Glomerular visceral epithelial cell (primary cell): ENCODE data around the gene MSI1.
A peak's percentile ranks its signal among the peaks of the same experiment; 100 is the strongest.
"Not testable (repeated sequence)": the region's sequence is repeated elsewhere in the genome, so short reads cannot be mapped to it uniquely, and the experiment has no call there.

Source experiments
- DNase-seq: peaks from one replicate; pipeline ENCODE4 v3.0.0-alpha.2; 2016; ENCODE audit errors: extremely low spot score

Gene MSI1

DNA sequence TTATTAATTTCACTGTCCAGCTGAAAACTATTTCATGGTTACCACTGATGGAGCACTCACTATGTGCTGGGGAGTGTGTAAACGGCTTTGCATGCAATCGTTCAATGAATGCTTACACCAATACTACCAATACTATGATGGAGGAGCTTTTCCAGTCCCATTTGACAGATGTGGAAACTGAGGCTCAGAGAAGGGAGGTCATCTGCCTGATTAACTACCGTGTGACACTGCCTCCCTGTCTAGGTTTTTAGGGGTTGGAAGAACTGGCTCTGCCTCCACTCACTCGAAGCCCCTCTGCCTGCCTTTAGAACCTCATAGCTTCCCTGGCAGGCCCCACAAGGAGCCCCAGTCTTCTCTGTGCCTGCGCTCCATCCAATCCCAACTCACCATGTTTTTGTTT, 11.9 kb downstream of the MSI1 start:
- DNase-seq: no peak

DNA sequence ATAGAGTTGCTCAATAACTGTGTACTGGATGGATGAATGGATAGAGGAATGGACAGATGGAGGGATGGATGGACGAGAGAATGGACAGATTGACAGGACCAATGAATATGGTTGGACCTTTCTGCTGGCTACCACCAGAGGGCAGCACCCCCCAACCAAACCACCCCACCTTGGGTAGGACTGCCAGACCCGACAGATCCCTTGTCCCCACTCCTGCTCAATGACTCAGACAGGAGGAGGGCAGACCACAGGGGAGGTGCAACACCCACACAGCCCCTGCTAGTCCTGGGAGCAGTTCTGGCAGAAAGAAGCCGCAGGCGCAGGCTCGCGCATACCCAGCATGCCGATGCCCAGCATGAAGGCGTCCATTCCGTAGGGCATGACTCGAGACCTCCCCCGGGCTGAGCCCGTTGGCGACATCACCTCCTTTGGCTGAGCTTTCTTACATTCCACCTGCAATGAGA, 12.4 kb downstream of the MSI1 start:
- DNase-seq: peak; percentile 96

DNA sequence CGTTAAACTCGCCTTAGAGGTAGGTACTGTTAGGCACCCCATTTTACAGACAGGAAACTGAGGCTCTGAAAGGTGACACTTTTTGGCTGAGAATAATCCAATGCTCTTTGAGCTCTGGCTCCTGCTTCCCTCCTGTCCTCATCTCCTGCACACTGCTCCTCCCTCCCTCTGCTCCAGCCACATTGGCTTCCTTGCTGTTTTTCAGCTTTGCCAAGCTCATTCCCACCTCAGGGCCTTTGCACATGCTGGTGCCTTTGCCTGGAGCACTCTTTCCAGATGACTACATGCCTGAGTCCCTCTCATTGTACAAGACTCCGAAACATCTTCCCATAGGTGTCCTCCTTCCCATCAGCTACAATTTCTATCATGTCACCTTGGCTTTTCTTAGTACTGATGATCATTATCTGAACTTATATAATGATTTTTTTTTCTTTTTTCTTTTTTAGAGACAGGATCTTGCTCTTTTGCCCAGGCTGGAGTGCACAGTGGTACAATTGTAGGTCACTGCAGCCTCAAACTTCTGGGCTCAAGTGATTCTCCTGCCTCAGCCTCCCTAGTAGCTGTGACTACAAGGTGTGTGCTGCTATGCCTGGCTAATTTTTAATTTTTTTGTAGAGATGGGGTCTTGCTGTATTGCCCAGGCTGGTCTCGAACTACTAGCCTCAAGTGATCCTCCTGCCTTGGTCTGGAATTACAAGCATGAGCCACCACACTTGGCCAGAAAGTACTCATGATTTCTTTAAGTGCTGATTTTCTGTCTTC, 15.2 kb downstream of the MSI1 start:
- no peak for DNase-seq

GRCh38 chr12:120353136-120353535, 15.8 kb downstream of the MSI1 start:
- DNase-seq: no peak

- DNase-seq: no peak
Measured at GRCh38 chr12:120352117-120352516, 16.8 kb downstream of the MSI1 start.

GRCh38 chr12:120350576-120351350, 18.2 kb downstream of the MSI1 start:
- DNase-seq: no peak

DNA sequence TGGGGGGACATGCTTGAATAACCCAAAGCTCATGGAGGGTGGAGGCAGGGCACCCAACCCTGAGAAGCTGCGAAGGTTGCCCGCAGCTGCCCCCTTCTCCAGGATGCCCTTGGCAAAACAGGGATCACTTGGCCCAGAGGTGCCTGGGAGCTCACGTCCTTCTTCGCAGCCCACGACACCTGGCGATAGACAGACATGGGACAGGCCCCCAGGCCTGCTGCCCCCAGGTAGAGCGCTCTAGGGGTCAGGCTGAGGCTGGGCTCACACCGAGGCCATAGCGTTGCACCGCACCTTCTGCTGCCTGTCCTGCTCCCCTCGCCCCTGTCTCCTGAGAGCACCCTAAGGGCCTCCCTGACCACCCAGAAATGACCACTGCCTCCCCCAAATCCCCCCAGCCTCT, 21.2 kb downstream of the MSI1 start:
- DNase-seq: no peak

GRCh38 chr12:120346681-120347080, 22.3 kb downstream of the MSI1 start:
- no peak for DNase-seq

GRCh38 chr12:120346031-120346430, 22.9 kb downstream of the MSI1 start:
- DNase-seq: no peak

- DNase-seq: no peak
Measured at GRCh38 chr12:120343692-120344091, 25.3 kb downstream of the MSI1 start.

- DNase-seq: no peak
Measured at GRCh38 chr12:120343039-120343537, 25.9 kb downstream of the MSI1 start.

- no peak for DNase-seq
Measured at GRCh38 chr12:120342175-120343038, 26.6 kb downstream of the MSI1 start.

- DNase-seq: no peak
Measured at GRCh38 chr12:120339256-120339655, 29.7 kb downstream of the MSI1 start.

- no peak for DNase-seq
Measured at GRCh38 chr12:120337730-120338129, 31.2 kb downstream of the MSI1 start.

- not testable (repeated sequence) for DNase-seq
Measured at GRCh38 chr12:120336392-120336791, 32.6 kb downstream of the MSI1 start.

DNA sequence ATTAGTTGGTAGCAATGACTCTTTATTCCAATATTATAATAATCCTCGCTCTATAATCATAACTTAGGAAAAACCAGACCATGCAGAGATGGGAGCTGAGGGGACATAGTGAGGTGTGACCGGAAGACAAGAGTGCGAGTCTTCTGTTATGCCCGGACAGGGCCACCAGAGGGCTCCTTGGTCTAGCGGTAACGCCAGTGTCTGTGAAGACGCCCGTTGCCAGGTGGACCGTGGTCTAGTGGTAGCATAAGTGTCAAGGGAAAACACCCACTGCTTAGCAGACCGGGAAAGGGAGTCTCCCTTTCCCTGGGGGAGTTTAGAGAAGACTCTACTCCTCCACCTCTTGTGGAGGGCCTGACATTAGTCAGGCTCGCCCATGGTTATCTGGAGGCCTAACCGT, 33.5 kb downstream of the MSI1 start:
- peak; percentile 53 for DNase-seq

GRCh38 chr12:120332523-120332922, 36.4 kb downstream of the MSI1 start:
- DNase-seq: no peak

DNA sequence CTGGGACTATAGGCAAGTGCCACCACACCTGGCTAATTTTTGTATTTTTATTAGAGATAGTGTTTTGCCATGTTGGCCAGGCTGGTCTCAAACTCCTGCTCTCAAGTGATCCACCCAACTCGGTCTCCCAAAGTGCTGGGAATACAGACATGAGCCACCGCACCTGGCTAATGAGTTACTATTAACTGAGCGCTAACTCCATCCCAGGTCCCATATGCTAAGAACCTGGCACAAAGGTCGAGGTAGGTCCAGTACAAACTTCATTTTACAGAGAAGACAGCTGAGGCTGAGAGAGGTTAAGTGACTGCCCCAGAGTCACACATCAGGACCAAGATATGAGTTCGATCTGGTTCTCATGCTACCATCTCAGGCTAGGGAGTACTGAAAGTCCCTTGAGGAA, 36.9 kb downstream of the MSI1 start:
- no peak for DNase-seq

DNA sequence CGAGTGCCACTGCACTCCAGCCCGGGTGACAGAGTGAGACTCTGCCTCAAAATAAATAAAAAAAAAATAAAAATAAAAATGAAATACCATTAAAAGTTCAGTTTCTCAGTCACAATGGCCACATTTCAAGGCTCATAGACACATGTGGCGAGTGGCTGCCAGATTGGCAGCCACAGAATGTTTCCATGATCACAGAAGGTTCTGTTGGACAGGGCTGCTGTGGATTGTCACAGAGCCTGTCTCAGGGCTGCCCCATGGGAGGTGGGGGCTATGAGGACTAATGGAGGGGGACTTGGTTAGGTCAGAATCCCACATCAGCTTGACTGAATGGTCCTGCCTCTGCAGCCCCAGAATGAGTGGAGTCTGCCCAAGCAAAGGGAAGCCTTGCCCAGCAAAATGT, 37.6 kb downstream of the MSI1 start:
- no peak for DNase-seq

- no peak for DNase-seq
Measured at GRCh38 chr12:120328228-120328627, 40.7 kb downstream of the MSI1 start.

DNA sequence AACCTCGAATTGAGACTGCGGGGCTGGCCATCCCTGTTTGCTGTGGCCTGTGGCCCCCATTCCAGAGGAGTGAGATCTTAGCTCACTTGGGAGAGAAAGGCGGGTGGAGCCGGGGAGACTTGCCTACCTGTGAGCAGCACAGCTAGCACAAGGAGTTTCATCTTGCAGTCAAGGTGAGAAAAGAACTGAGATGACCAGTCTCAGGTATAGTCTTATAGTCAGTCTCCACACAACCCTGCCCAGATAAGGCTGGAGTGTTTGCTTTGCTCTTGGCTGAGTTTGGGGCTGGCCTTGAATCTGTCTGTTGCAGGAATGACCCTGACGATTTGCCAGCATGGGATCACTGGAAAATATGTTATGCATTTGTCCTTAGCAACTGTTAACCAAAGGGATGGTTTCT, 41.4 kb downstream of the MSI1 start, which contains the start of gene PLA2G1B:
TSS of gene PLA2G1B (minus strand) at position 187 of the 400 bp plus-strand sequence. CDS start at position 161, 26 bp downstream.
- no peak for DNase-seq
